Breast epithelium (tissue), 4 donors: ENCODE results near the gene RAB24. TPM values are rescaled to one million over a fixed set of nuclear protein-coding genes. Genes with fewer than 3 reads are reported as not detected.

Experiments used
- DNase-seq, 2 donors: peaks; one replicate each; pipeline ENCODE4 v3.0.0-alpha.2; 2019; ENCODE audit warnings: low spot score in 2 of 2
- H3K27ac ChIP-seq, 2 donors: fragments of 200-600 bp; sonication (generic) in 1 of 2; one replicate each; pipeline ENCODE4 v1.5.1; 2016 to 2019; ENCODE audit warnings: mild to moderate bottlenecking in 1 of 2
- H3K27me3 ChIP-seq, 2 donors: fragments of 200-600 bp; sonication (generic) in 1 of 2; one replicate each; pipeline versions ENCODE4 v1.5.1 to v1.6.0; 2017 to 2019; ENCODE audit warnings: control low read depth in 1 of 2, mild to moderate bottlenecking in 1 of 2
- H3K36me3 ChIP-seq: fragments of 200-600 bp; one replicate; pipeline ENCODE4 v1.5.1; 2019
- H3K4me1 ChIP-seq, 2 donors: fragments of 200-600 bp; sonication (generic); one replicate each; pipeline ENCODE4 v1.5.1; 2016 to 2019; ENCODE audit warnings: control low read depth in 1 of 2
- H3K4me3 ChIP-seq, 3 donors: fragments of 200-600 bp; sonication (generic); 1 replicate in 2 of 3; 2 replicates in 1 of 3; pipeline ENCODE4 v1.5.1; 2016 to 2019; ENCODE audit warnings: mild to moderate bottlenecking in 3 of 3, moderate library complexity in 2 of 3
- H3K9me3 ChIP-seq, 2 donors: fragments of 200-600 bp; sonication (generic) in 1 of 2; one replicate each; pipeline ENCODE4 v1.5.1; 2016 to 2019; ENCODE audit warnings: control low read depth in 1 of 2
- POLR2A ChIP-seq: fragments of 450-650 bp; IDR thresholded peaks from one replicate; pipeline ENCODE4 v1.6.1; 2016; ENCODE audit warnings: antibody characterized with exemption, mild to moderate bottlenecking, moderate library complexity
- POLR2AphosphoS5 ChIP-seq, 3 donors: sonication (generic); formaldehyde crosslinking; IDR thresholded peaks; one replicate each; pipeline ENCODE4 v1.6.1; 2017; ENCODE audit warnings: antibody characterized with exemption in 3 of 3
- intact Hi-C: fragments of 100-400 bp; cut with DNase I; formaldehyde crosslinking; loops from one replicate; pipeline ENCODE4 v1.15.1; 2023; ENCODE audit warnings: low total_unique reads
- total RNA-seq, 3 donors: library from RNA; depleted of rRNA; stranded (reverse); fragments of >200 nt; gene quantifications; one replicate each; pipeline ENCODE4 v1.1.0, GENCODE V29; 2016
- TF ChIP-seq, protein P1 (sequence below), 3 donors: fragments of 450-650 bp; IDR thresholded peaks; one replicate each; pipeline ENCODE4 v1.5.1; 2016 to 2017; ENCODE audit warnings: antibody characterized with exemption in 3 of 3, mild to moderate bottlenecking in 3 of 3, moderate library complexity in 3 of 3

Gene RAB24
- total RNA-seq, 3 donors from 2014 or later = 21.4 to 62.9 (median 36.0) TPM

DNA sequence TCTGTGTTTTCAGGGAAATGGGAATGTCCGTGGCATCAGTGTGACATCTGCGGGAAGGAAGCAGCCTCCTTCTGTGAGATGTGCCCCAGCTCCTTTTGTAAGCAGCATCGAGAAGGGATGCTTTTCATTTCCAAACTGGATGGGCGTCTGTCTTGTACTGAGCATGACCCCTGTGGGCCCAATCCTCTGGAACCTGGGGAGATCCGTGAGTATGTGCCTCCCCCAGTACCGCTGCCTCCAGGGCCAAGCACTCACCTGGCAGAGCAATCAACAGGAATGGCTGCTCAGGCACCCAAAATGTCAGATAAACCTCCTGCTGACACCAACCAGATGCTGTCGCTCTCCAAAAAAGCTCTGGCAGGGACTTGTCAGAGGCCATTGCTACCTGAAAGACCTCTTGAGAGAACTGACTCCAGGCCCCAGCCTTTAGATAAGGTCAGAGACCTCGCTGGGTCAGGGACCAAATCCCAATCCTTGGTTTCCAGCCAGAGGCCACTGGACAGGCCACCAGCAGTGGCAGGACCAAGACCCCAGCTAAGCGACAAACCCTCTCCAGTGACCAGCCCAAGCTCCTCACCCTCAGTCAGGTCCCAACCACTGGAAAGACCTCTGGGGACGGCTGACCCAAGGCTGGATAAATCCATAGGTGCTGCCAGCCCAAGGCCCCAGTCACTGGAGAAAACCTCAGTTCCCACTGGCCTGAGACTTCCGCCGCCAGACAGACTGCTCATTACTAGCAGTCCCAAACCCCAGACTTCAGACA lies 9.5 kb downstream of the RAB24 start:
- Histone ChIP-seq H3K27me3 (no peaks in the 10 kb centered on the region), H3K4me3 (no peak overlapping the region), H3K4me1 (no peaks in the 10 kb centered on the region), H3K9me3 (no peaks in the 10 kb centered on the region), H3K27ac (no peak overlapping the region), H3K36me3 (peaks cover 4% of the 10 kb centered on the region)
- no peak for TF ChIP-seq POLR2AphosphoS5 (IDR thresholded peaks at IDR 0.05)
- no peak for TF ChIP-seq POLR2A
- TF ChIP-seq, protein P1, sequence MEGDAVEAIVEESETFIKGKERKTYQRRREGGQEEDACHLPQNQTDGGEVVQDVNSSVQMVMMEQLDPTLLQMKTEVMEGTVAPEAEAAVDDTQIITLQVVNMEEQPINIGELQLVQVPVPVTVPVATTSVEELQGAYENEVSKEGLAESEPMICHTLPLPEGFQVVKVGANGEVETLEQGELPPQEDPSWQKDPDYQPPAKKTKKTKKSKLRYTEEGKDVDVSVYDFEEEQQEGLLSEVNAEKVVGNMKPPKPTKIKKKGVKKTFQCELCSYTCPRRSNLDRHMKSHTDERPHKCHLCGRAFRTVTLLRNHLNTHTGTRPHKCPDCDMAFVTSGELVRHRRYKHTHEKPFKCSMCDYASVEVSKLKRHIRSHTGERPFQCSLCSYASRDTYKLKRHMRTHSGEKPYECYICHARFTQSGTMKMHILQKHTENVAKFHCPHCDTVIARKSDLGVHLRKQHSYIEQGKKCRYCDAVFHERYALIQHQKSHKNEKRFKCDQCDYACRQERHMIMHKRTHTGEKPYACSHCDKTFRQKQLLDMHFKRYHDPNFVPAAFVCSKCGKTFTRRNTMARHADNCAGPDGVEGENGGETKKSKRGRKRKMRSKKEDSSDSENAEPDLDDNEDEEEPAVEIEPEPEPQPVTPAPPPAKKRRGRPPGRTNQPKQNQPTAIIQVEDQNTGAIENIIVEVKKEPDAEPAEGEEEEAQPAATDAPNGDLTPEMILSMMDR (IDR thresholded peaks at IDR 0.05) = no peak
- DNase-seq = no peak
- intact Hi-C loops = loop anchor here (10.0 kb wide), 1 partner anchor 1871 kb away; no protein-coding TSS in a partner anchor

DNA sequence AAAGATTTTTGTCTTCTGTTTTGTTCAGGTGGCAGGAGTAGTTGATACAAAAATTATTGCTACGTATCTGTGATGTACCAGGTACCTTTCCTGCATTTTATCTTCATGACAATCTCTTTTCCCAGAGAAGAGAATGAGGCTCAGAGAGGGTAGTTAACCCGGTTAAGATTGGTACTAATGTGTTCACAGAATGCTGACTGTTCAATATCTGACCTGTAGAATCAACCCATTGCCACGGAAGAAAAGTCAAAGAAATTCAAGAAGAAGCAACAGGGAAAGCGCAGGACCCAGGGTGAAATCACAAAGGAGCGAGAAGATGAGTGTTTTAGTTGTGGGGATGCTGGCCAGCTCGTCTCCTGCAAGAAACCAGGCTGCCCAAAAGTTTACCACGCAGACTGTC lies 11.8 kb downstream of the RAB24 start:
- TF ChIP-seq POLR2A (no peak), POLR2AphosphoS5 (IDR thresholded peaks at IDR 0.05) (no peak)
- TF ChIP-seq, protein P1 (IDR thresholded peaks at IDR 0.05) = no peak
- Histone ChIP-seq H3K9me3 (no peaks in the 10 kb centered on the region), H3K4me1 (no peaks in the 10 kb centered on the region), H3K27ac (no peak overlapping the region), H3K36me3 (peaks cover 4% of the 10 kb centered on the region), H3K4me3 (no peak overlapping the region), H3K27me3 (no peaks in the 10 kb centered on the region)
- intact Hi-C loops = loop anchor here (10.0 kb wide), 1 partner anchor 1873 kb away; no protein-coding TSS in a partner anchor
- DNase-seq = no peak

DNA sequence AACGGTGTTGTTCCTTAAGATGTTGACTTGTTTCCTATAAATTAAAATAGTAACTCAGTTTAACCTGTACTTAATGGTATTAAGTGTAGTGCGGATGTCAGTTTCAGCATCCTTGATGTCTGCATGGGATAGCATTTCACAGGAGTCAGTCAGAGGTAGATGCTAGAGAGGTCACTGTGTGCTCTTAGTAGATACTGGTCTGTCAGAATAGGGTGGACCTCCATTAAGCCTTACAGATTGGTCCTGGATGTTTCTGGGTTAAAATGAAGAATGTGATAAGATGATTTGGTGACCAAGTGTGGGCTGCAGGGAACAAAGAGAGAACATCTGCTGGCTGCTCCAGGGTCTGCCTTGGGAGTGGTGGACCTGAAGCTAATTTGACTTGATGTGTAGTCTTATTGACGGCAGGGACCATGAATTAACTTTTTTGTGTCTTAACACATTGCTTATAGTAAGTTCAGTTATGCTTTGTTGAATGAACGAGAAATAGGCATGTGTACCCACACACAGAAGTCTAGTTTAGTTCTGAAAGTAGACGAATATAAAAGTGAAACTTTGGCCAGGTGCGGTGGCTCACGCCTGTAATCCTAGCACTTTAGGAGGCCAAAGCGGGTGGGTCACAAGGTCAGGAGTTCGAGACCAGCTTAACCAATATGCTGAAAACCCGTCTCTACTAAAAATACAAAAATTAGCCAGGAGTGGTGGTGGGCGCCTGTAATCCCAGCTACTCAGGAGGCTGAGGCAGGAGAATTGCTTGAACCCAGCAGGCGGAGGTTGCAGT lies 12.5 kb downstream of the RAB24 start:
- H3K36me3 ChIP-seq = peaks cover 4% of the 10 kb centered on the region
- intact Hi-C loops = loop anchor here (10.0 kb wide), 1 partner anchor 1874 kb away; no protein-coding TSS in a partner anchor

DNA sequence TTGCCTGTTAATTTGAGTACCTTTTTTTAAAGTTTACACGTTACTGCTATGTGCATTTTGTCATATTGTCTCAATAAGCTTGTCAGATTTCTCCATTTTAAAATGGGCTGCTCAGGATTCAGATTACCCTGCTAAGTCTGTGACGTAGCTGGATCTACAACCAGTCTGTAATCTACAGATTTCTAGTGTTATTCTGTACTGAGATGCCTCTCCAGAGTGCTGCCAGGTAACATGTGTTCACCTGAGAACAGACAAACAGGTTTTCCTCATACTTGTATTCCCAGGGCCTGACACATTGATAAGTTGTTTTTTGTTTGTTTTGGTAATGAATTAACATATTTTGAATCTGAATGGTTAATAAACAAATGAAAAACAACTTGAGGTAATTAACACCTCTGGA lies 15.3 kb downstream of the RAB24 start:
- Histone ChIP-seq H3K27ac (no peak overlapping the region), H3K4me1 (no peaks in the 10 kb centered on the region), H3K4me3 (no peak overlapping the region), H3K9me3 (no peaks in the 10 kb centered on the region), H3K36me3 (peaks cover 4% of the 10 kb centered on the region), H3K27me3 (no peaks in the 10 kb centered on the region)
- TF ChIP-seq POLR2AphosphoS5 (IDR thresholded peaks at IDR 0.05) (no peak), POLR2A (no peak)
- TF ChIP-seq, protein P1 (IDR thresholded peaks at IDR 0.05) = no peak
- intact Hi-C loops = no loop called here
- no peak for DNase-seq

More for the DNA sequence above, 12.5 kb downstream of the RAB24 start:
- Histone ChIP-seq H3K27me3 (no peaks in the 10 kb centered on the region), H3K27ac (no peak overlapping the region), H3K9me3 (no peaks in the 10 kb centered on the region), H3K4me3 (no peak overlapping the region), H3K4me1 (no peaks in the 10 kb centered on the region)
- DNase-seq = no peak
- TF ChIP-seq POLR2A (no peak), POLR2AphosphoS5 (IDR thresholded peaks at IDR 0.05) (no peak)
- TF ChIP-seq, protein P1 (IDR thresholded peaks at IDR 0.05) = no peak

DNA sequence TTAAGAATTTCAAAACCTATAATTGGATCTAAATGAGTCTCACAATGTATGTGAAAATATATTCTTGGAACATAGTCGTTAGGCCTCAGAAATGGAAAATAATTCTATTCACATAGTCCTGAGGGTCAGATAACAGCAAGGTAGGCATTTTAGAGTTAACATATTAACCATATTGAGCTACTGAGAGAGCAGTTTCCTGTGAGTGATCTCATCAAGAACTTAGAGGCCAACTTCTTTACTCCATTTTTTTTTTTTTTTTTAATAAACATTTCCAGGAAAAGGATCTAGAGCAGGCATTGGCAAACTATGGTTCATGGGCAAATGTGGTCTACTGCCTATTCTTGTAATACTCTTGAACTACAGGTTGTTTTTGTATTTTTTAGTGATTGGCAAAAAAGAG lies 26.6 kb downstream of the RAB24 start:
- TF ChIP-seq POLR2A (no peak), POLR2AphosphoS5 (IDR thresholded peaks at IDR 0.05) (no peak)
- TF ChIP-seq, protein P1 (IDR thresholded peaks at IDR 0.05) = no peak
- no peak for DNase-seq
- H3K4me3 ChIP-seq = no peak overlapping the region
- no peaks in the 10 kb centered on the region for H3K27me3 ChIP-seq
- H3K4me1 ChIP-seq = no peaks in the 10 kb centered on the region
- H3K27ac ChIP-seq = no peak overlapping the region
- no peaks in the 10 kb centered on the region for H3K9me3 ChIP-seq
- intact Hi-C loops = no loop called here
- H3K36me3 ChIP-seq = no peaks in the 10 kb centered on the region
